Activated T-helper 9 cell treated with anti-CD3 and anti-CD28 coated beads, Interleukin-2, amount 50 U/mL, for 16 hours (primary cell): ENCODE measurements around the gene OR6C2.
"Not testable (repeated sequence)": the region's sequence is repeated elsewhere in the genome, so short reads cannot be mapped to it uniquely, and the experiment has no call there.

ENCODE experiments used
- DNase-seq: peaks from one replicate; pipeline ENCODE4 v3.0.0-alpha.2; 2020; ENCODE audit warnings: low read depth

OR6C2 gene

GRCh38 chr12:55443776-55444175, at the start of gene OR6C2:
Gene OR6C2 (plus strand): TSS chr12:55444076. CDS start chr12:55452214, 8,138 bp downstream.
- DNase-seq = no peak

- no peak for DNase-seq
Observed at GRCh38 chr12:55396326-55396725, 47.5 kb upstream of the OR6C2 start.

- DNase-seq = no peak
Observed at GRCh38 chr12:55400229-55400628, 43.6 kb upstream of the OR6C2 start, which contains the start of gene OR6C65. Gene OR6C65 (plus strand): TSS chr12:55400529. CDS start chr12:55400529, 0 bp downstream.

- DNase-seq = no peak
Observed at GRCh38 chr12:55407866-55408265, 36.0 kb upstream of the OR6C2 start.

- not testable (repeated sequence) for DNase-seq
Observed at GRCh38 chr12:55409133-55409532, 34.7 kb upstream of the OR6C2 start.

- DNase-seq = not testable (repeated sequence)
Observed at GRCh38 chr12:55412138-55412537, 31.7 kb upstream of the OR6C2 start.

- DNase-seq = not testable (repeated sequence)
Observed at GRCh38 chr12:55413498-55414388, 30.1 kb upstream of the OR6C2 start.

- DNase-seq = not testable (repeated sequence)
Observed at GRCh38 chr12:55414396-55414823, 29.5 kb upstream of the OR6C2 start.

- DNase-seq = not testable (repeated sequence)
Observed at GRCh38 chr12:55414889-55415288, 29.0 kb upstream of the OR6C2 start.

- no peak for DNase-seq
Observed at GRCh38 chr12:55416961-55417360, 26.9 kb upstream of the OR6C2 start.

GRCh38 chr12:55420307-55420962, 23.4 kb upstream of the OR6C2 start:
- no peak for DNase-seq

GRCh38 chr12:55425954-55426353, 17.9 kb upstream of the OR6C2 start, which contains the start of gene OR6C76:
Gene OR6C76 (plus strand): TSS chr12:55426254. CDS start chr12:55426254, 0 bp downstream.
- DNase-seq = no peak

GRCh38 chr12:55428331-55429243, 15.3 kb upstream of the OR6C2 start:
- DNase-seq = no peak

- not testable (repeated sequence) for DNase-seq
Observed at GRCh38 chr12:55441233-55441632, 2.6 kb upstream of the OR6C2 start.

- no peak for DNase-seq
Observed at GRCh38 chr12:55445357-55445756, 1.5 kb downstream of the OR6C2 start.

GRCh38 chr12:55446326-55446725, 2.5 kb downstream of the OR6C2 start:
- DNase-seq = no peak

- DNase-seq = no peak
Observed at GRCh38 chr12:55448825-55449224, 4.9 kb downstream of the OR6C2 start.

- DNase-seq = not testable (repeated sequence)
Observed at GRCh38 chr12:55464926-55465325, 21.1 kb downstream of the OR6C2 start.

- no peak for DNase-seq
Observed at GRCh38 chr12:55467836-55468235, 24.0 kb downstream of the OR6C2 start.

- no peak for DNase-seq
Observed at GRCh38 chr12:55469291-55469690, 25.4 kb downstream of the OR6C2 start.

GRCh38 chr12:55470088-55470829, 26.4 kb downstream of the OR6C2 start, which contains the start of gene OR6C70:
Gene OR6C70 (minus strand): TSS chr12:55470138. CDS start chr12:55470138, 0 bp downstream.
- DNase-seq = no peak
